GM12878 (cell line): ENCODE data around the gene MAST3. TPM values are rescaled to one million over a fixed set of nuclear protein-coding genes. Genes with fewer than 3 reads are reported as not detected.

ENCODE experiments used
- ATAC-seq: fragments of 200-7000 bp; cut with Tn5 transposase; 3 replicates; pipeline ENCODE4 v1.9.1; 2020; ENCODE audit warnings: mild to moderate bottlenecking, moderate library complexity
- BruUV-seq: library from RNA; stranded (reverse); fragments of 400-500 nt; replicated peaks from 2 replicates; lab custom pipeline; 2021; lab: Mats Ljungman, UMichigan
- CTCF ChIA-PET: fragments of 300-600 bp; sonication (Branson Sonifier 250); formaldehyde crosslinking; extraction: SDS; loops from one replicate; lab custom pipeline; 2021; ENCODE audit warnings: inconsistent platforms; lab: Yijun Ruan, JAX
- POLR2A ChIA-PET: fragments of 350-600 bp; formaldehyde crosslinking; extraction: SDS; loops from one replicate; lab custom pipeline; 2021; ENCODE audit warnings: inconsistent platforms; lab: Charles Lee
- RAD21 ChIA-PET: fragments of 300-600 bp; sonication (Branson Sonifier 250); formaldehyde crosslinking; loops from one replicate; lab custom pipeline; 2023; ENCODE audit warnings: antibody characterized with exemption; ENCODE audit not compliant: unreplicated experiment; lab: Charles Lee
- SMC1A ChIA-PET: fragments of 300-600 bp; sonication (Branson Sonifier 250); formaldehyde crosslinking; loops from one replicate; lab custom pipeline; 2023; ENCODE audit not compliant: unreplicated experiment, uncharacterized antibody; lab: Charles Lee
- DNase-seq: peaks from one replicate; pipeline ENCODE4 v3.0.0-alpha.2; 2011; ENCODE audit warnings: low read depth, low spot score
- FAIRE-seq: peaks from 3 replicates; lab custom pipeline; 2011; peaks lifted over from hg19 to GRCh38; lab: Jason Lieb, UNC
- H2AFZ ChIP-seq: 2 replicates; pipeline ENCODE4 v1.6.0; 2011; ENCODE audit warnings: low read depth, low read length, control low read depth; ENCODE audit not compliant: control insufficient read depth
- H3K27ac ChIP-seq: 2 replicates; pipeline ENCODE4 v1.5.1; 2011; ENCODE audit warnings: control low read depth; ENCODE audit not compliant: control insufficient read depth, insufficient read depth
- H3K27me3 ChIP-seq, 2 experiments: replicated peaks in 1 of 2; 2 replicates each; pipeline versions ENCODE4 v1.6.0 to v1.6.1; 2011; ENCODE audit warnings: low read length in 1 of 2; ENCODE audit not compliant: control insufficient read depth in 2 of 2, insufficient read depth in 2 of 2
- H3K36me3 ChIP-seq, 2 experiments: 2 replicates each; pipeline ENCODE4 v1.5.1; 2011; ENCODE audit warnings: low read length in 1 of 2; ENCODE audit not compliant: control insufficient read depth in 2 of 2, insufficient read depth in 2 of 2
- H3K4me1 ChIP-seq: 2 replicates; pipeline ENCODE4 v1.6.1; 2011; ENCODE audit warnings: mild to moderate bottlenecking, low read length, moderate library complexity, mixed read lengths; ENCODE audit not compliant: control insufficient read depth, insufficient read depth
- H3K4me2 ChIP-seq: 2 replicates; pipeline ENCODE4 v1.6.0; 2011; ENCODE audit warnings: control low read depth; ENCODE audit not compliant: control insufficient read depth, insufficient read depth
- H3K4me3 ChIP-seq: fragments of 200-600 bp; sonication (generic); 2 replicates; pipeline ENCODE4 v1.5.1; 2016
- H3K79me2 ChIP-seq: 2 replicates; pipeline ENCODE4 v1.6.0; 2011; ENCODE audit warnings: low read length; ENCODE audit not compliant: control insufficient read depth, insufficient read depth
- H3K9ac ChIP-seq: 2 replicates; pipeline ENCODE4 v1.8.0; 2011; ENCODE audit warnings: low read length, control low read depth, mixed read lengths; ENCODE audit not compliant: control insufficient read depth, insufficient read depth
- H3K9me3 ChIP-seq: replicated peaks from 3 replicates; pipeline ENCODE4 v1.5.1; 2011; ENCODE audit warnings: mild to moderate bottlenecking, low read length; ENCODE audit not compliant: control insufficient read depth, insufficient read depth
- H4K20me1 ChIP-seq: 2 replicates; pipeline ENCODE4 v1.6.0; 2011; ENCODE audit not compliant: control insufficient read depth, insufficient read depth
- ATF2 ChIP-seq: IDR thresholded peaks from 2 replicates; pipeline ENCODE4 v1.6.1; 2012; ENCODE audit warnings: low read length, inconsistent platforms
- CBX5 ChIP-seq: sonication (generic); IDR thresholded peaks from 2 replicates; pipeline ENCODE4 v1.6.1; 2016; ENCODE audit warnings: low read depth, moderate library complexity, mild to moderate bottlenecking, inconsistent platforms
- CEBPB ChIP-seq, 2 experiments: fragments of 150-350 bp in 1 of 2; IDR thresholded peaks; 2 replicates each; pipeline ENCODE4 v1.6.1; 2012 to 2014; ENCODE audit warnings: low read depth in 2 of 2, low read length in 2 of 2, borderline replicate concordance in 1 of 2, inconsistent platforms in 1 of 2
- CREM ChIP-seq: IDR thresholded peaks from 2 replicates; pipeline ENCODE4 v1.6.1; 2014; ENCODE audit warnings: antibody characterized with exemption, low read depth
- E4F1 ChIP-seq: fragments of 450-650 bp; IDR thresholded peaks from 2 replicates; pipeline ENCODE4 v1.6.1; 2018; ENCODE audit warnings: borderline replicate concordance, mild to moderate bottlenecking; ENCODE audit not compliant: partially characterized antibody
- FOS ChIP-seq: IDR thresholded peaks from 3 replicates; pipeline ENCODE4 v1.6.1; 2011; ENCODE audit warnings: borderline replicate concordance; ENCODE audit not compliant: insufficient read length; ENCODE audit errors: extremely low read depth
- HDAC2 ChIP-seq: fragments of 200-600 bp; sonication (generic); IDR thresholded peaks from 2 replicates; pipeline ENCODE4 v1.6.1; 2017
- IRF5 ChIP-seq: fragments of 450-650 bp; IDR thresholded peaks from 2 replicates; pipeline ENCODE4 v1.6.1; 2017; ENCODE audit warnings: borderline replicate concordance
- NR2C2 ChIP-seq: IDR thresholded peaks from 2 replicates; pipeline ENCODE4 v1.6.1; 2011; ENCODE audit warnings: borderline replicate concordance, low read depth; ENCODE audit not compliant: control insufficient read depth, insufficient read length
- POLR2AphosphoS5 ChIP-seq: IDR thresholded peaks from 2 replicates; pipeline ENCODE4 v1.6.1; 2011; ENCODE audit warnings: mild to moderate bottlenecking, low read length, inconsistent platforms
- SRF ChIP-seq, 2 experiments: IDR thresholded peaks; 2 replicates each; pipeline ENCODE4 v1.6.1; 2011; ENCODE audit warnings: low read depth in 2 of 2, low read length in 2 of 2, mild to moderate bottlenecking in 1 of 2, moderate library complexity in 1 of 2
- STAT1 ChIP-seq: fragments of 450-650 bp; conservative IDR thresholded peaks from 2 replicates; pipeline ENCODE4 v1.6.1; 2014; ENCODE audit warnings: antibody characterized with exemption, mild to moderate bottlenecking
- SUPT20H ChIP-seq: IDR thresholded peaks from 2 replicates; pipeline ENCODE4 v1.6.1; 2011; ENCODE audit warnings: low read depth, mild to moderate bottlenecking, low read length, moderate library complexity, borderline replicate concordance; ENCODE audit not compliant: control insufficient read depth
- WRNIP1 ChIP-seq: IDR thresholded peaks from 2 replicates; pipeline ENCODE4 v1.6.1; 2011; ENCODE audit warnings: low read depth, low read length, improper control_type of control experiment, borderline replicate concordance
- WGBS: methylation state at CpG from one replicate; pipeline ENCODE4 v1.1.6; 2016; ENCODE audit warnings: low lambda C conversion rate; ENCODE audit not compliant: insufficient replicate concordance, insufficient coverage; ENCODE audit errors: missing lambda C conversion rate; 5-methylcytosine and 5-hydroxymethylcytosine counted together
- in situ Hi-C: fragments of 300-500 bp; cut with MboI; formaldehyde crosslinking; loops from 9 replicates; pipeline ENCODE4 v1.14.3; 2018; ENCODE audit warnings: mixed read lengths
- intact Hi-C: fragments of 100-400 bp; cut with micrococcal nuclease; formaldehyde crosslinking; loops from one replicate; pipeline ENCODE4 v1.14.2; 2022; ENCODE audit not compliant: unreplicated experiment
- polyA plus RNA-seq, 11 experiments: library from polyadenylated mRNA; depleted of rRNA in 4 of 11; unstranded in 6 of 11; stranded (reverse) in 5 of 11; fragments of >200 nt; fragmentation: Nextera tagmentation in 4 of 11; fragmentation: Illumina TruSeq in 1 of 11; extraction: Ambion mirVana in 4 of 11; extraction: Trizol in 1 of 11; gene quantifications; 1 replicate in 1 of 11; 2 replicates in 10 of 11; pipeline versions ENCODE4 v1.2.1 to v1.2.3, GENCODE V29; 2011 to 2016; ENCODE audit warnings: inconsistent platforms in 2 of 11, missing spikeins in 2 of 11, low read depth in 1 of 11
- total RNA-seq, 4 experiments: library from RNA; depleted of rRNA in 3 of 4; stranded (reverse); fragments of >200 nt in 3 of 4; fragmentation: Illumina TruSeq in 1 of 4; extraction: Trizol in 1 of 4; gene quantifications; 2 replicates each; pipeline versions ENCODE4 v1.2.1 to v1.2.3, GENCODE V29; 2013 to 2021

MAST3 gene
- total and polyA plus RNA-seq, 10 of the 15 experiments (the other 5 are each of a cell fraction or from before 2014, with no cell fraction given): 3.0 to 22.2 (median 7.5) TPM

GRCh38 chr19:18130523-18131242, 33.1 kb downstream of the MAST3 start:
- Histone ChIP-seq H3K79me2 (no peaks in the 10 kb centered on the region), H3K27ac (no peak overlapping the region), H2AFZ (no peak overlapping the region), H3K4me3 (no peak overlapping the region), H3K4me2 (no peak overlapping the region), H3K4me1 (no peaks in the 10 kb centered on the region), H3K9me3 (no peaks in the 10 kb centered on the region), H3K36me3 (peaks cover 13 to 17% of the 10 kb centered on the region in 2 experiments; a peak in 3 of 4 replicates), H3K9ac (no peak overlapping the region), H3K27me3 (no peaks in the 10 kb centered on the region), H4K20me1 (no peaks in the 10 kb centered on the region)
- POLR2A ChIA-PET: no interaction called here
- in situ Hi-C loops: no loop called here
- CTCF ChIA-PET: no interaction called here
- TF ChIP-seq CBX5 (no peak), CEBPB (IDR thresholded peaks at IDR 0.05; ENCODE audit: borderline replicate concordance in 1 of 2, low read depth in 2 of 2, low read length in 2 of 2) (no peak), CREM (no peak), FOS (no peak), ATF2 (no peak), IRF5 (no peak), WRNIP1 (no peak), STAT1 (no peak), SRF (IDR thresholded peaks at IDR 0.05; ENCODE audit: low read depth in 2 of 2, low read length in 2 of 2) (no peak), HDAC2 (no peak), NR2C2 (no peak), POLR2AphosphoS5 (no peak), E4F1 (no peak), SUPT20H (no peak)
- no peak for ATAC-seq
- no TSS peak for BruUV-seq
- SMC1A ChIA-PET: interaction anchor here (0.8 kb wide), 1 partner anchor 123 kb away, joined by 3 read pairs; the partner anchor contains the start of gene ARRDC2
- FAIRE-seq: no peak
- intact Hi-C loops: no loop called here
- RAD21 ChIA-PET: no interaction called here
- WGBS: 94% methylated on average over 21 of the region's 21 CpGs
- no peak for DNase-seq
